GF-D8 (cell line): ENCODE results near the gene TMEM245.
"Not testable (repeated sequence)": the region's sequence is repeated elsewhere in the genome, so short reads cannot be mapped to it uniquely, and the experiment has no call there.

Experiments used
- DNase-seq: peaks from one replicate; lab custom pipeline; 2025; lab: John Stamatoyannopoulos, UW

The TMEM245 gene

DNA sequence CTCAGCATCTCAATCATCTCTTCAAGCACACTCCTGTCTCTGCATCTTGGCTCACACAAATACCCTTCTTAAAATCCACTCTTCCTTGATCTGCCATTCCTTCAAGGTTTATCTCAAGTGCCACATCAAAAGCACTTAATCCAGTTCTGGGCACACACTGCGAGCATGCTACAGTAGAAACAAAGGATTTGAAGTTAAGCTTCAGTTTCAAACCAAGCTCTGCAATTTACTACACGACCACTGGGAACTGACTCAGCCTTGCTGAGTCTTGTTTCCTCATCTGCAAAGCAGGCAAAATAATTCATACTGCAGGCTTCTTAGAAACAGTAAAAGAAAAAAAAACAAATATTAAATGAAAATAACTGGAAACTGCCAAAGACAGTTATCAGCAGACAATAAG, 56.0 kb downstream of the TMEM245 start:
- no peak for DNase-seq

DNA sequence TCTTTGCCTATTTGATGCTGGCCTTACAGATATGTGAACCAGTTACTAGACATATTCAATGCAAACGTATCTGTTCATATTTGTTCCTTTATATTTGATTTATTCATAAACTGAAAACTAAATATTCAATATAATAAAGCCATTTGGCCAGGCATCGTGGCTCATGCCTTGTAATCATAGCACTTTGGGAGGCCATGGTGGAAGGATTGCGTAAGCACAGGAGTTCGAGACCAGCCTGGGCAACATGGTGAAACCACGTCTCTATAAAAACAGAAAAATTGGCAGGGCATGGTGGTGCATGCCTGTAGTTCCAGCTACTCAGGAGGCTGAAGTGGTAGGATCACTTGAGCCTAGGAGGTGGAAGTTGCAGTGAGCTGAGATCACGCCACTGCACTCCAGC, 57.2 kb downstream of the TMEM245 start:
- DNase-seq: no peak

- DNase-seq: no peak
Observed at GRCh38 chr9:109060191-109060590, 59.6 kb downstream of the TMEM245 start.

DNA sequence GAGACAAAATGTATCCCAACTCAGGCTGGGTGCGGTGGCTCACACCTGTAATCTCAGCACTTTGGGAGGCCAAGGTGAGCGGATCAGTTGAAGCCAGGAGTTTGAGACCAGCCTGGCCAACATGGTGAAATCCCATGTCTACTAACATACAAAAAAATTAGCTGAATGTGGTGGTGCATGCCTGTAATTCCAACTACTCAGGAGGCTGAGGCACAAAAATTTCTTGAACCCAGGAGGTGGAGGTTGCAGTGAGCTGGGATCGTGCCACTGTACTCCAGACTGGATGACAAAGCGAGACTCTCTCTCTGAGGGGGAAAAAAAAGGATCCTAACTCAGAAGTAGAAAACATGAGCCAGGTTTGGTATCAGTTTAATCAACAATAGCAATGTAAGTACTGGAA, 66.6 kb downstream of the TMEM245 start:
- not testable (repeated sequence) for DNase-seq

- DNase-seq: no peak
Observed at GRCh38 chr9:109052416-109052815, 67.3 kb downstream of the TMEM245 start.

DNA sequence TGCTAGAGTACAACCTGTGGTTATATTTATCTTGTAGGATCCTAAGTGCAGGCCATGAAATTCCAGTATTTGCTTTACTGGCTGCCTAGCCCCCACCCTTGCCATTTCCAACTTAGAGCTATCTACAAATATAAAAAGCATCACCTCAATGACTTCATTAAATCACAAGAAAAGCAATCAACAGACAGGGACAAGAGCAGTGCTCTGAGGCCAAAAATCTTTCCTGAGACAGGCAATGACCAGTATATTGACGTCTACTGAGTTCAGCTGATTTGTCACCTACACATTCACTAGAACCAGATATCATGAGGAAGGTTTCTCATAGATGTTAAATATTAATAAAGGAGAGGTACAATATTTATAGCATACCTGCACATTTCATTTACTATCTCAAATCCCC, 68.0 kb downstream of the TMEM245 start:
- DNase-seq: no peak

DNA sequence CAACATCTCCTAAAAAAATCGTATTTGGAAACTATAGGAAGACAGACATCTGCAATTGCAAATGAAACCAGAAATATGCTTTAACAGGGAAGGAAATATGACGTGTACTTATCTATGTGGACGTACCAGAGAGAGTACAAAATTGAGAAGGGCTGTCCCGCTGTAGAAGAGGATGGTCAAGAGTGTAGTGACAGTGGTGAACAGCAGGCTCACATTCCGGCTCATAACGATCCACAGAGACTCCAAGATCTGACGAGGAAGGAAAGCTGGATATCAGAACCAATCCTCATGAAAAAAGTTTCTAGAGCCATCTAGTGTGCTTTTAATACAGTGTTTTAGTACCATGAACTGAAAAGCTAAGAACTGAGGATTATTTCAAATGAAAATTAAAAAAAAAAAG, 69.3 kb downstream of the TMEM245 start:
- no peak for DNase-seq

DNA sequence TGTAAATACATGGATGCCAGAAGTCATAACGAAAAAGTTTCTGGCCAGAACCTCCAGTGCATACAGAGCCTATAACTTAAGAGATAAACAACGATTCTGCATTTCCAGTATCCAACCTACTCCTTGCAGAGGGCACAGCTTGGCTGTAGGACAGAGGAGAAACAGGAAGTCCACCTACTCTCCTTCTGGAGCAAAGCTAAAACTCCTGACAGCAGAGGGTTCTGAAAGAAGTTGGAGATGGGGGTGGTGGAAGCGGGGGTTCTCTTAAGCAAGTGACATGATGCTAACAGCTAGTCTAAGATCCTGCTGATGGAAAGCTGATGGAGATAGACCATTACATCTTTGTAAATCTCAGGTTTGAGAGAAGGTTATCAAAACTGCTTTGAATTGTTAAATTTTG, 70.9 kb downstream of the TMEM245 start:
- DNase-seq: no peak

DNA sequence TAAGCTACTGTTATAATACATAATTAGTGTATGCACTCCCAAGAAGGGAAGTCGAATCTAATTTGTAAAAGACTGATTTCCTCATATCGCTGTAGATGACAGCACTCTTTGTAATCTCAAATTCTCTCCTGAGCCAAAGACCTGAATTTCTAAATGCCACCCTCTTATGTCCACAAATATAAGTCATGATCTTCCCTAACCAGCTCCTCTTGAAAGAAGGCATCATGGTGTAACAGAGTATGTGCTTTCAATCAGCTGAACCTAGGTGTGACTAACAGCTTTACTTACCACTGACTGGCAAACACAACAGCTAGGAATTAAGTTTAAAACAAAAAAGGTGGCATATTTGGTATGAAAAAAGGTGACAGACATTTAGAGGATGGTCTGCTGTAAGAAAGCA, 72.5 kb downstream of the TMEM245 start:
- no peak for DNase-seq

DNA sequence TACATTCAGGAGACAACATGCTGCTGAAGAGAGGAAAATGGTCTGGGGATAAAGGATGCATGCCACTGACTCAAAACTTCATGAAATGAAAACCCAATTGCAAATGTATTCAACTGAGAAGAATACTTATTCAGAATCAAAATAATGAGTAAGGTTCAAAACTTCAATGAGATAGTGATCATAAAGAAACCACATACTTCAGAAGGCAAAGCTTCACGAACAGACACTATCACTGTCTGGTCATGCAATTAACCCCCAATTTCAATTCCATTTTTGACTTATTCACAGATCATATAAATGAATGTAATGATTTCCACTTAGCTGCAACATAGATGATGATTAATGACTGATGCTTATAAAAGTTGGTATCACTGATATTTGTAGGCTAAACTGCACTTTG, 73.4 kb downstream of the TMEM245 start:
- DNase-seq: no peak

GRCh38 chr9:109043578-109043977, 76.2 kb downstream of the TMEM245 start:
- no peak for DNase-seq

DNA sequence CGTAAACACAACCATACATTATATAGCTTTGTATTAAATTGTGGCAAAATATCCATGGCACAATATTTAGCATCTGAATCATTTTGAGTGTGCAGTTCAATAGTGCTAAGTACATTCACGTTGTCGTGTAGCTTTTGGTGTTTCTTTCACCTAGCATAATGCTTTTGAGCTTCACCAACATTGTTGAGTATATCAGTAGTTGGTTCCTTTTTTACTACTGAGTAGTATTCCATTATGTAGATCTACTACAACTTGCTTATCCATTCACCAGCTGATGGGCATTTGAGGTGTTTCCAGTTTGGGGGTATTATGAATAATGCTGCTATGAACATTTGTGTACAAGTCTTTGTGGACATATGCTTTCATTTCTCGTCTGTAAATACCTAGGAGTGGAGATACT, 79.2 kb downstream of the TMEM245 start:
- no peak for DNase-seq

GRCh38 chr9:109039539-109039938, 80.2 kb downstream of the TMEM245 start:
- no peak for DNase-seq

DNA sequence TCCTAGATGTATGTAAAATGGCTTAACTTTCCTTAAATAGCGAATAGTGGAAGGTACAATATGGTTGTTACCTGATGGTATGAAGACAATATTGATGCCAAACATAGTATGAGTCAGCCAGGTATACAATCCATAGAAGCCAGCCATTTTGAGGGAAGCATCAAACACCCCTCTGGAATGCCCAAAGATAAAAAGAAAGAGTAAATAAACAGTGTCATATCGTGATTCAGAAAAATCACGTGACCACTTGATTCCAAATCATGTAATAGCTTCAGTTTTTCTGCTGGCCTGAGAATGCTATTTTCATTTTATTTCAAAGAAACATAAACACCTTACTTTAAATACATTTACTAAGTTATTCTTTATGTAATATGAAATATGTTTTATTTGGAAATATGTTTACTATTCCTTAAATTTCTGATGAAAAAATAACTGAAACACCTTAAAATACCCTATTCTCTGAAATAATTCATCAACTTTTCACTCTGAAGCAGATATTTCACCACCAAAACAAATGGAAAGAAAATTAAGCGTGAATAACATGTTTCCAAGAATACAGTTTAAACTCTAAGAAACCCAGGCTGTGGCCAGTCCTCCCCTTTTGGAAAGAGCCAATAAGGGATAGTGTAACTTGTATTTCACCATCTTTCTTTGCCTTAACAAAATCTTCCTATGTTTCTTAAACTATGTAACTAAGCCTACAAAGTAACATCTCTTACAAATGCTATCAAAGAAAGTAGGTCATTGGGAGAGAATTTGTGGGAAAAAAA, 81.6 kb downstream of the TMEM245 start:
- DNase-seq: no peak

- DNase-seq: no peak
Observed at GRCh38 chr9:109036744-109037680, 82.7 kb downstream of the TMEM245 start.

GRCh38 chr9:109035684-109036423, 83.9 kb downstream of the TMEM245 start:
- no peak for DNase-seq

DNA sequence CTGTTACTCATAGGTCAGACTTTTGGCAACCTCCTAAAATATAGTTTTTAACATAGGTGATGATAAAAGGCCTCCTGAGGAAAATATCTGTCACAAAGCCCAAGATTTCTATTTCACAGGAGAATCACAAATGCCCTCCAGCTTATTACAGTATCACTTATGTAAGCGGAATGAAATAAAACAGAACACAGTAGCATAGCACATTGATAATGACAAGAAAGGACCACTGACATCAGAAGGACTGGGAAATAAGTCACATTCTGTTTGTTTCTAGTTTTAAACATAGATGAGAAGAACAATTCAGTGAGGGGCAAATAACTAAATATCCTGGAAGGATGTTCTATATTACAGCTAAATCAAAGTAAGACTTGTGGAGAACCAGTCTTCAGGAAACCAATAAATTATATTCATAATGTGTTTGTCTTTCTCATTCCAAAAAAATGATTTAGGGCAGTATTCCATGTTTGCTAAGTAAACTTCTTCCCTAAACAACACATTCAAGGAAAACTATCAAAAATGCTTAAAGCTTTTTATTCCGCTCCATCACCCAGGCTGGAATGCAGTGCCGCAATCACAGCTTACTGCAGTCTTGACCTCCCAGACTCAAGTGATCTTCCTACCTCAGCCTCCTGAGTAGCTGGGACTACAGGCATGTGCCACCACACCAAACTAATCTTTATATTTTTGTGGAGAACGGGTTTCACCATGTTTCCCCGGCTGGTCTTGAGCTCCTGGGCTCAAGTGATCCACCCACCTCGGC, 85.6 kb downstream of the TMEM245 start:
- DNase-seq: no peak

DNA sequence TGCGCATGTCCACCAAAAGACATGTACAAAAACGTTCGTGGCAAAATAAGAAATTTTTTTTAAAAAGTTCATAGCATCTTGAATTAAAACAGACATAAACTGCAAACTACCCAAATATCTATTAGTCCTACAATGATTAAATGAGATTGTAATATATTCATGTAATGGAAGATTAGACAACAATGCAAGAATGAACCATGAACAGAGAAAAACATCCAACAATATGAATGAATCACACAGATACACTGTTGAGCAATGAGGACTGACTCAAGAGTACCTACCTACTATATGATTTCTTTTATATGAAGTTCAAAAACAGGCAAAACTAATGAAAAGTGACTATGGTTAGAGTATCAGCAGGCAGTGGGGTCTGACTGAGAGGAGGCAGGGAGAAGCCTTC, 88.5 kb downstream of the TMEM245 start:
- DNase-seq: no peak

DNA sequence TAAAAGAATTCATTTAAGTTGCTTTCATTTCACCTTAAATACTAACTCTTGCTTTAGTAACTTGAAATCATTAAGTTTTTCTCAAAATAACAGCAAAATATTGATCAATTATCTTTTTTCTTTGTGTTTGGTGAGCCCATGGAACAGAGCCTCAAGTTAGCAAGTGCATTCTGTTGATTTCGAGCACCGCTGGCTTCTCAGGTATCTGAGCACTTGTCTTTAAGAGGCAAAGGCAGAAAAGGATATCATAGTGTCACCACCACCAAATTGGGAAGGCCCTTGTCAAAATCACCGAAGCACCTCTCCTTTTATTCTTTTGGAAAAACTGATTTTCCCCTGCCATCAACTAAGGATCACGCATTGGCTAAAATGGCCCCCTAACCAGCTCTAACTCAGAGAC, 89.3 kb downstream of the TMEM245 start:
- no peak for DNase-seq

DNA sequence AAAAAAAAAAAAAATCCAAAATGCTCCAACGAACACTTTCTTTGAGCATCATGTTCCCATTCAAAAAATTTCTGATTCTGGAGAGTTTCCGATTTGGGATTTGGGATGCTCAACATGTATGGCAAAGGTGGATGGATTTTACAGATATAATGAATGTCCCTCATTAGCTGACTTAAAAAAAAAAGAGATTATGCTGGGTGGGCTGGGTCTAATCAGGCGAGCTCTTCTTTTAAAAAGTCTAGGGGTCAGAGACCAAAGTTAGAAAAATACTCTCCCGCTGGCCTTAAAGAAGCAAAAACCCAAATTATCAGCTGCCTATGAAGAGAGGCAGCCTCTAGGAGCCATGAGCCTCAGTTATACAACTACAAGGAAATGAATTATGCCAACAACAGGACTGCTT, 91.3 kb downstream of the TMEM245 start:
- no peak for DNase-seq

- DNase-seq: no peak
Observed at GRCh38 chr9:109027176-109027575, 92.6 kb downstream of the TMEM245 start.

DNA sequence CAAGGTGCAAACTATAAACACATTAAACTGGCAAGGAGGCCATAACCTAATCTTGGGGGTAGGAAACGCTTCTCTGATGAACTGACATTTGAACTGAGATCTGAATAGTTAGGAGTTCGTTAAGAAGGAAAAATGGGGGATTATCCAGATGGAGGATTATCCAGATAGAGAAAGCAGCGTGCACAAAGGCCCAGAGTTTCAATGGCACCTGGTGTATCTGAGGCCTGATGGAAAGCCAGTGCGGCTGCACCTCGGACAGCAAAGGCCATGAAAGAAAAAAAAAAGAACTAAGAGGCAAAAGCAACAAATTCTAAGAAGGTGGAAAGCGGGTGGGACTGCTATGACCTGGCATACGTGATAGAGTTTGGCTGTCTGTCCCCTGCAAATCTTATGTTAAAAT, 93.4 kb downstream of the TMEM245 start:
- DNase-seq: no peak
